GM21529 (cell line): Measurements from ENCODE around the gene ADAM12.
"Not testable (repeated sequence)": the region's sequence is repeated elsewhere in the genome, so short reads cannot be mapped to it uniquely, and the experiment has no call there.

Source experiments
- ATAC-seq: cut with Tn5 transposase; IDR thresholded peaks from one replicate; pipeline ENCODE4 v1.9.1; 2021; ENCODE audit not compliant: unreplicated experiment

Gene ADAM12

DNA sequence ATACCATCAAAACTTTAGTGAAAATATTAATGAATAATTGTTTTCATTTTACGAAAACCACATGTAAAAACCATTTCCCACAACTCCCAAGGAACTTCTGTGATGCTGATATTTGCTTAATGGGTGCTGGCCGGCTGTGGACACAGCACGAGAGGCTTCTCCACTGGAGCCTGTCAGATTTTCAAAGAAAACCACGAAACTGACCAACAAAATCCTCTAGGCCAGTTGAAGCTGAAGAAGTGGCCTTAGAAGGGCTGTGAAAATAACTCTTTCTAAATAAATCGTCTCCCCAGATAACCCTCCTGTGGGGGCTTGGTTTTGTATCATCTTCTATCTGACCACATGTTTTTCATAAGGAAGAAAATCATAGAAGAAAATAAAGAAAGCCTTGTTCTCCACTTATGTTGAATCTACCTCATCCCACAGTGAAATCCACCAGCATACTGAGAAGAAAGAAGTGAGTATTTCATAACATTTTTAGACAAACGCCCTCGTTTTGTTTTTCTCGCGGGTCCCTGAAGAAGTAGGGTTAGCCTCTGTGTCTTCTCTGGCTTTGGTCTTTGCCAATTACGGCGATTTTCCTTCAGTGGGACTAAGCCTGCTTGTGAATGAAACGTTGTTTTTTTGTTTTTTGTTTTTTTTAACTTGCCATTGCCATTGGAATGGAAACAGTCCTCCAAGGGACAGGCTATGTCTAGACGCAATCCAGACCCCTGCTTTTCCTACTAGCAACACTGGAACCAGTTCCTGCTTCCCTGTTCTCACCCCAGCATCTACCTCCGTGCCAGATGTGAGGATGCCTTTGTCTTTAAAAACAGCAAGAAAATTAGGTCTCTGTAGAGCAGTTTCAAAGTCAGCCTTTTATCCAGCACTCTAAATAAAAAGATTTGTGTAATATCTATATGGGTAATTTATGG is 123.9 kb downstream of the ADAM12 start:
- ATAC-seq: no peak

DNA sequence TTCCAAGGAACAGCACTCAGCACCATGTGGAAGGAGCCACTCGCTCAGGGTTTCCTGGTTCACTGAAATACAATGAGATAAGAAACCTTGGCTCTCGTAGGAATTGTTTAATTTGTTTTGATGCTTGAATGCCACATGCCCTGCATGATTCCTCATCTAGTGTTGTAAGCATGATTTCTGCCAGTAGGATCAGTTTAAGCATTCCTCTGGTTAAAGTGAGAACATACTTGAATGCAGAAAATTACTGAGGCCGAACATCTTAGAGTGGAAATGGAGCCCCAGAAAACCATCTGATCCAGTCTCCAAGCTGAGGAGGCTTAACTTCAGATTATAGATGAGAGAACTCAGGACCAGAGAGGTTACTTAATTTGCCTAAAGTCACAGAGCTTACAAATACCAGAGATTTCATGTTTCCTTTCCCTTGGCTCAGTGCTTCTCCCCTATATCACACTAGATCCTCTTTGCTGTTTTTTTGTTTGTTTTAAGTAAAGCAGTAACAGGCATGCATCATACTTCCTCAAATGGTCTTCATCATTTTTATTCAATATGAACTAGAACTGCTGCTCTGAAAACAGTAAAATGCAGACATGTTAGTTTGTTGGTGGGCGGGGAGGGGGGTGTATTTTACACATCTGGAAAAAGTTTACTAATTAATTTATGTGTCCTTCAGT is 125.1 kb downstream of the ADAM12 start:
- ATAC-seq: no peak

DNA sequence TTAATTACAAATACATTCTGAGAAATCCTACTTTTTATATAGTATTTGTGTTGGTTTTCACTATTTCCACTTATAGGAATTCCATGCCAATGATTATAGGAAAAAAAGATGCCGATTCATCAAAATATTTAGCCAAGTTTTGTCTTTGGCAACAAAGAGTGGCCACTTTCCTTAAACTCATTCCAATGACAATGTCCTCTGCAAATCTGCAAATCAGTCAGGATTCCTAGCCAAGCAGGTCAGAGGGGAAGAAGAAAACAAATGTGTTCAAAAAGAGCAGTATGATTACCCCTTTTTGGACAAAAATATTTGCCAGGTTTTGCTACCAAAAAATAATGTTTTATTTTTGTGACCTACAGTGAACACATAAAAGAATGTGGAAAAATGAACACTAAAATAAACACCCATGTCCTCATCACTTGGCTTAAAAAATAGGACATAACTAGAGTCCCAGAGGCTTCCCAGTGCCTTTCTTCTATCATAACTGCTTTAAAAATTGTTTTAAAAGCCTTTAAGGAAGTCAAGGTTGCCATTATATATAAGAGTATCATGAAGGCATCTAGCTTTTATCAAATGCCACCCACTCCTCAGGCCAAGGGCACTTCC is 125.9 kb downstream of the ADAM12 start:
- no peak for ATAC-seq

- ATAC-seq: no peak
These were observed 128.4 kb downstream of the ADAM12 start for GRCh38 chr10:126259760-126260479.

- ATAC-seq: no peak
These were observed 131.4 kb downstream of the ADAM12 start for GRCh38 chr10:126256864-126257263.

GRCh38 chr10:126255313-126255712 is 133.0 kb downstream of the ADAM12 start:
- no peak for ATAC-seq

DNA sequence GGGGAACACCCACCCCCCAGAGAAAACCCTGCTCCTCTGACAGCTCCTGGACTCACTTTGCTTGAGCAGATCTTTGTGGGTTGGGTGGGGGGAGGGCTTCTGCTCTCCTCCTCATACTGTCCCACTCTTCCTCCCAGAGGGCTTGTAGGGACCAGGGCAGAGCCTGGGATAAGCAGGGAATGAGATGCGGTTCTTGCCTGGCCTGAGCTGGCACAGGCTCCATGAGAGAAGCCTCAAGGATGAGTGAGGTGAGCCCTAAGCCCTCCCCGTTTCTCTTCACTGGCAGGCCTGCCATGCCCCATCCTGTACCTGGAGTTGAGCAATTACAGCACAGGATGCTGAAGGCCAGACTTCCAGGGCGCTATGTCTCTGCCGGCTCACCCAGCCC is 134.7 kb downstream of the ADAM12 start:
- ATAC-seq: no peak

DNA sequence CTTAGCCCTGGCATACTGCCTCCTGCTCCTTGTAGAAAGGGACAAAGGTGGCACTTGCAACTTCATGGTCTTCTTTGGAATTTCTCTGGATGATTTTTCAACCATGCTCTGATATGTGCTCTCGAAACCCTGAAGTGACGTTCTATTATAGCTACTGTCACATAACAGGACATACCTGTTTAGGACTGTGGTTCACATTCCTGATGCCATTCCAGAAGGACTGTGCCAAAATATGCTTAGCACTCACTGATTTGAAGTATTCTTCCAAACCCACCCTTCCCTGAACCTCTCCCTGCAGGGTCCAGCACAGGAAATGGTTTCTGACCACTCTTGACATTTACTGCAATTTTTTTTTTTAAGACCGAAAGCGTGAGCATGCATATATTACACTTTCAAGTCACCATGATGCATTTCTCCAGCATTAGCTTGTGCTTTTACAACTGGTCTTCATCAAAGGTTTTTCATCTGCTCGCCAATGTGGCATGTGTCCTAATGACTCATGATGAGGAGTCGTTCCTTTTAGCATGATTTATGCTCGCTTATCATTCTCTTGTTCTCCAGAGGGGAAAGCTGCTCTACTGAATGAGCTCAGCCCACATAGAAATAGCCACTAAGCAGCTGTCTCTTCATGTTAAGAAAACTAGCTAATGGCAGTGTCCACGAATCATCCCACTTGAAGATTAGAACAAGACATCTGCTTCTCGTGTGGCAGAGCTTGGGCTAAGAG is 135.2 kb downstream of the ADAM12 start:
- ATAC-seq: no peak

DNA sequence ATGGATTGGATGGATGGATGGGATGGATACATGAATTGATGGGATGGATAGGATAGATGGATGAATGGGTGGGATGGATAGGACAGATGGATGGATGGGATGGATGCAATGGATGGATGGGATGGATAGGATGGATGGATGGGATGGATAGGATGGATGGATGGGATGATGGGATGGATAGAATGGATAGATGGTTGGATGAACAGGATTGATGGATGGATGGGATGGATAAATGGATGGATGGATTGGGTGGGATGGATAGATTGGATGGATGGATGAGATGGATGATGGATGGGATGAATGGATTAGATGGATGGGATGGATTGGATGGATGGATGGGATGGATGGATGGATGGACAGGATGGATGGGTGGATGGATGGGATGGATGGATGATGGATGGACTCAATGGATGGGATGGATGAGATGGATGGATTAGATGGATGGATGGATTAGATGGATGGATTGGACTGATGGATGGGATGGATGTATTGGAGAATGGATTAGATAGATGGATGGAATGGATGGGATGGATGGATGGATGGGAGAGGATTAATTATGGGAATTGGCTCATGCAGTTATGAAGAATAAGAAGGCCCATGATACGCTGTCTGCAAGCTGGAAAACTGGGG is 136.4 kb downstream of the ADAM12 start:
- ATAC-seq: no peak

GRCh38 chr10:126250527-126251310 is 137.6 kb downstream of the ADAM12 start:
- no peak for ATAC-seq

DNA sequence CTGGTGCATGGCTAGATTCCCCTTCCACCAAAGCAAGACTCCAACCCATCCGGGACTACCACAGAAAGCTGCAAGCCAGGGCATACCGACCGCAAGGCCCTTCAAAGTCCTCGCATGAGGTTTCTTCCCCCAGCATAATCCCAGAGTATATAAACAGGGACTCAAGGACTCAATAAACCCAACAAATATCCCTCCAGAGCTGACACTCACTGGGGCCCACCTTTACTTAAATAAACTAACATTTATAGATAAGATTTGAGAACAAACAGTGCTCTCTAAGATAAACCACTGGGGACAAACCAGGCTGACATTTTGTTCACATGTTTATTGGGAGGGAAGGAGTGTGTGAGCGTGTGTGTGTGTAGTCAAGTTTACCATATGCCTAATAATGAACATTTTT is 138.2 kb downstream of the ADAM12 start:
- ATAC-seq: no peak

DNA sequence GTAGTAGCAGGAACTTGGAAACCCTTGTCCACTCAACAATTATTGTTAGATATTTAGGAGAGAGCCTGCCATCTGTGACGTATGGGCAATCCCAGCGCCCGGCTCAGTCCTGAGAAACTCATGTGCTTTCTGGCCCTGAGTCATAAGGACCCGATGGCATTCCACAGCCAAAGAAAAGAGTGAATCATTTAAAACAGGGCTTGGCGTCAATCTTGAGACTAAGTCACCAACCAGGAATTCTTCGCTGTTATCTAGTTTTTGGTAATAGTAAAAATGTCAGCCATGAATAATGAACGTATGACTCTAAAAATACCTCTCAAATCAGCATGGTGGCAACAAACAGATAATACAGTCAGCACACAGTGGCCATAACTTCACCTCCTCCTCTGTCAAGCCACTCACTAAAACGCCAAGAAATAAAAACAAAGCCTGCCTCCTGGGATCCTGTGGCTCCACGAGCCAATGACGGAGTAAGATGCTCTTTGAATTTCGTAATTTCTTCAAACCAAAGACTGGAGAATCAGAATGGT is 140.8 kb downstream of the ADAM12 start:
- ATAC-seq: no peak

DNA sequence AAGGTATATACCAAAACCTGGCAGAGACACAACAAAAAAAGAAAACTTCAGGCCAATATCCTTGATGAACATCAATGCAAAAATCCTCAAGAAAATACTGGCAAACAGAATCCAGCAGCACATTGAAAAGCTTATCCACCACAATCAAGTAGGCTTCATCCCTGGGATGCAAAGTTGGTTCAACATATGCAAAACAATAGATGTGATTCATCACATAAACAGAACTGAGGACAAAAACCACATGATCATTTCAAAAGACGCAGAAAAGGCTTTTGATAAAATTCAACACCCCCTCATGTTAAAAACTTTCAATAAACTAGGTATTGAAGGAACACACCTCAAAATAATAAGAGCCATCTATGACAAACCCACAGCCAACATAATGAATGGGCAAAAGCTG is 141.9 kb downstream of the ADAM12 start:
- not testable (repeated sequence) for ATAC-seq

- no peak for ATAC-seq
These were observed 142.8 kb downstream of the ADAM12 start for GRCh38 chr10:126245501-126245900.

DNA sequence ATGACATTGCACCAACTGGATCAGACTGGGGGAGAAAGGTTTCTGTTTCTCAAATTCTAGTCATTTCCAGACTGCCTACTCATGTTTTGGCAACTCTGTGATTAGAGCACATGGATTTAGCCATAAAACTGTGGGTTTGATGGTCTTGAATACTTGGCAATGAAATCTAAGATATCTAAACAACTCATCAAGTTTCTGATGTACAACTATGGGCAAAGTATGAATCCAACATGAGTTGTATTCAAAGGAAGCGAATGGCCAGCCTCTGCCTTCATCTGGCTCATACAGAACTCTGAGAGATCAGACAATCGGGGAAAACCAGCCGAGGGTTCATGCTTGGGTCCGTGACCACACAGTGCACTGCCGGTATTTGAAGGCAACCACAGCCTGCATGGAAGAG is 144.3 kb downstream of the ADAM12 start:
- no peak for ATAC-seq

- ATAC-seq: no peak
These were observed 145.0 kb downstream of the ADAM12 start for GRCh38 chr10:126243306-126243705.

DNA sequence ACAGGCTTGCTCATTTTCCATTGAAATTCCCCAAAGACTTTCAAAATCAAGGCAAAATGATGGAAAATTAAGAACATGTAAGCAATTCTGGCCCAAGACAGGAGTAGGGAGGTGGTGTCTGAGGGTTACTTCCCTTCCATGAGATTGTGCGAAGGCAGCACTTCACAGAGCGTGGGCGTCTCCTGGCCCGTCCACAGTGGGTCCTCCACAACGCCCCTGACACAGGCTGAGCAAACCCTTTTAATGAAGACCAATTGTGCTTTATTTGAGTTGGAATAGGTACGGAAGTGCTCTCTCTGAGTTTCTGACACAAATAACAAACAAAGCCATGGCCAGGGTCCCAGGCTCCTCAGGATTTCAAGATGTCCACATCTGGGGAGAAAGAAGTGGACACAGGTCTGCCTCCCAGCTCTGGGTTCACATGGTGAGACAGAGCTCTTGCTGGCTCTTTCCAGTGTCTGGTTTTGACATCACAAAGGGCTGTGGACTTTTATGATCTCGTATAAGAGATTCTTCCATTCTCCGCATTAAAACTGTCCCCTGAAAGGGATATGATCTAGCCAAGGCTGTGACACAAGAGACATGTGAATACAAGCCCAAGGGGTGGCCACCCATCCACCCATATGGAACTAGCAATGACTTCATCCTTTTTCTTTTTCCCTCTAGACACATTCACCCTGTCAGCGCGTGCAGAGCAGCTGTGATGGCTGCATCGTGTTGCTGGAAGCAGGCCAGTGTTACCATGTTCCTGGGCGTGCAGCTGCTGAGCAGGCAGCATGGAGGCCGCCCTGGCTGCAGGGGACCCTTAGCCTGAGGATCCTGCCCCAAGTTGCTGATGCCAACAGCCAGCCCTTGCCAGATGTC is 145.6 kb downstream of the ADAM12 start:
- no peak for ATAC-seq

DNA sequence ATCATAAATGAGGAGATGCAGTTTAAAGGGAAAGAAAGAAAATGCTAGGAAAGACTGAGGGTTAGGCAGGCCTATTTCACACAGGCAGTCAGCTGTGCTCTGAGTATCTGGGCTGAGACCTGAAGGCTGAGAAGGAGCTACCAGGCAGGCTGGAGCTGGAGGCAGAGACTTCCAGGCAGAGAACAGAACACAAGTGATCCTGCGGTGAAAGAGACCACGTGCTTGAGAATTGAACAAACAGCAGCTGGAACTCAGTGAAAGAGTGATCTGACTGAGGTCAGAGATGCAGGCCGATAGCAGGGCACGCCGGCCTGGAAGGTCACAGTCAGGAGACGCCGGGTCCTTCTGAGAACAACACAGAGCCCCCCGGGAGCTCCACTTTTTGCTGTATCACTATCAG is 147.8 kb downstream of the ADAM12 start:
- no peak for ATAC-seq
